Left lung (tissue), 10 donors: ENCODE data around the gene SLC16A6. TPM values are rescaled to one million over a fixed set of nuclear protein-coding genes. Genes with fewer than 3 reads are reported as not detected.
"Not testable (repeated sequence)": the region's sequence is repeated elsewhere in the genome, so short reads cannot be mapped to it uniquely, and the experiment has no call there.

Source experiments
- ATAC-seq: fragments of 200-7000 bp; cut with Tn5 transposase; one replicate; pipeline ENCODE4 v1.9.1; 2020; ENCODE audit warnings: moderate library complexity
- DNase-seq, 4 donors: peaks; one replicate each; pipeline ENCODE4 v3.0.0-alpha.2; 2013 to 2020
- H3K27ac ChIP-seq, 2 donors: fragments of 200-600 bp; sonication (generic) in 1 of 2; one replicate each; pipeline versions ENCODE4 v1.5.0 to v1.8.0; 2020 to 2021
- H3K27me3 ChIP-seq, 2 donors: fragments of 200-600 bp; sonication (generic) in 1 of 2; one replicate each; pipeline versions ENCODE4 v1.5.0 to v1.8.0; 2020 to 2021
- H3K36me3 ChIP-seq, 2 donors: fragments of 200-600 bp; sonication (generic) in 1 of 2; one replicate each; pipeline versions ENCODE4 v1.5.0 to v1.8.0; 2020 to 2021
- H3K4me1 ChIP-seq, 2 donors: fragments of 200-600 bp; one replicate each; pipeline ENCODE4 v1.8.0; 2021
- H3K4me3 ChIP-seq, 2 donors: fragments of 200-600 bp; sonication (generic) in 1 of 2; one replicate each; pipeline versions ENCODE4 v1.5.0 to v1.8.0; 2020 to 2021; ENCODE audit warnings: mild to moderate bottlenecking in 1 of 2
- H3K9me3 ChIP-seq, 2 donors: fragments of 200-600 bp; sonication (generic) in 1 of 2; one replicate each; pipeline versions ENCODE4 v1.5.0 to v1.8.0; 2020 to 2021
- CTCF ChIP-seq, 2 donors: fragments of 200-600 bp; sonication (generic) in 1 of 2; IDR thresholded peaks; one replicate each; pipeline versions ENCODE4 v1.5.0 to v1.8.0; 2021; ENCODE audit warnings: antibody characterized with exemption in 2 of 2
- intact Hi-C, 2 donors: fragments of 100-400 bp; cut with DNase I; formaldehyde crosslinking; loops; one replicate each; pipeline versions ENCODE4 v1.11.2 to v1.14.2; 2022
- polyA plus RNA-seq, 6 donors: library from polyadenylated mRNA; unstranded; fragments of 120-200 nt; gene quantifications; one replicate each; pipeline ENCODE4 v1.2.1, GENCODE V29; 2013; ENCODE audit not compliant: insufficient read length in 6 of 6
- total RNA-seq, 2 donors: library from RNA; stranded (reverse); fragmentation: NEBNext Ultra II Directional; extraction: Animal tissue kit (Norgen Biotek cat#: 25700); gene quantifications; one replicate each; pipeline ENCODE4 v1.2.1, GENCODE V29; 2021
- donor health status: DM: no; HTN: yes; CAD: no.
- donor health status: DM: no; HTN: no; CAD: no.

The SLC16A6 gene
- total and polyA plus RNA-seq, 8 donors: 0.47 to 10.5 (median 0.87) TPM

- intact Hi-C loops: no loop called here
- no peaks in the 10 kb centered on the region for H3K36me3 ChIP-seq
- no peaks in the 10 kb centered on the region for H3K9me3 ChIP-seq
- TF ChIP-seq CTCF (IDR thresholded peaks at IDR 0.05): no peak
- H3K4me1 ChIP-seq: peaks cover 0 to 35% of the 10 kb centered on the region in 2 donors
- no peak overlapping the region for H3K4me3 ChIP-seq
- H3K27ac ChIP-seq: peak overlapping the region in 1 of 2 donors; percentile 88
- H3K27me3 ChIP-seq: no peaks in the 10 kb centered on the region
- DNase-seq (no peak), ATAC-seq (no peak)
These were observed 52.1 kb downstream of the SLC16A6 start for GRCh38 chr17:68238871-68239253.

GRCh38 chr17:68238164-68238870 lies 52.6 kb downstream of the SLC16A6 start:
- no peak for TF ChIP-seq CTCF (IDR thresholded peaks at IDR 0.05)
- Histone ChIP-seq H3K9me3 (no peaks in the 10 kb centered on the region), H3K36me3 (no peaks in the 10 kb centered on the region), H3K4me3 (no peak overlapping the region), H3K27ac (peak overlapping the region; percentile 83 to 88), H3K4me1 (peaks cover 0 to 35% of the 10 kb centered on the region in 2 donors), H3K27me3 (no peaks in the 10 kb centered on the region)
- intact Hi-C loops: no loop called here
- ATAC-seq (no peak), DNase-seq (no peak)

GRCh38 chr17:68237369-68238163 lies 53.4 kb downstream of the SLC16A6 start:
- H3K36me3 ChIP-seq, H3K27me3 ChIP-seq, intact Hi-C loops, H3K9me3 ChIP-seq: not testable (repeated sequence)
- H3K27ac ChIP-seq: peak overlapping the region; percentile 83 to 88
- DNase-seq: peak in 1 of 4 donors; percentile 75
- ATAC-seq: peak; percentile 84
- peaks cover 0 to 35% of the 10 kb centered on the region in 2 donors for H3K4me1 ChIP-seq
- peak overlapping the region in 1 of 2 donors; percentile 9 for H3K4me3 ChIP-seq

- H3K36me3 ChIP-seq, intact Hi-C loops, H3K4me3 ChIP-seq, ATAC-seq, H3K9me3 ChIP-seq, H3K27me3 ChIP-seq, DNase-seq: not testable (repeated sequence)
- peak overlapping the region; percentile 67 to 70 for H3K27ac ChIP-seq
- H3K4me1 ChIP-seq: peaks cover 0 to 35% of the 10 kb centered on the region in 2 donors
These were observed 55.6 kb downstream of the SLC16A6 start for GRCh38 chr17:68235336-68235791.

- H3K9me3 ChIP-seq, intact Hi-C loops, H3K27me3 ChIP-seq, H3K36me3 ChIP-seq, H3K4me3 ChIP-seq: not testable (repeated sequence)
- H3K27ac ChIP-seq: peak overlapping the region; percentile 67 to 70
- peaks cover 0 to 35% of the 10 kb centered on the region in 2 donors for H3K4me1 ChIP-seq
- peak in 1 of 4 donors; percentile 54 for DNase-seq
- ATAC-seq: peak; percentile 52
These were observed 56.1 kb downstream of the SLC16A6 start for GRCh38 chr17:68234726-68235335.

GRCh38 chr17:68232741-68233140 lies 58.2 kb downstream of the SLC16A6 start:
- H3K27ac ChIP-seq, H3K9me3 ChIP-seq, intact Hi-C loops, H3K36me3 ChIP-seq, DNase-seq, H3K27me3 ChIP-seq, H3K4me3 ChIP-seq: not testable (repeated sequence)
- H3K4me1 ChIP-seq: peaks cover 0 to 24% of the 10 kb centered on the region in 2 donors
- peak; percentile 12 for ATAC-seq

- DNase-seq (no peak), ATAC-seq (no peak)
- H3K36me3 ChIP-seq: no peaks in the 10 kb centered on the region
- H3K4me1 ChIP-seq: peaks cover 0 to 13% of the 10 kb centered on the region in 2 donors
- H3K27ac ChIP-seq: no peak overlapping the region
- H3K9me3 ChIP-seq: no peaks in the 10 kb centered on the region
- no peak overlapping the region for H3K4me3 ChIP-seq
- no peak for TF ChIP-seq CTCF (IDR thresholded peaks at IDR 0.05)
- H3K27me3 ChIP-seq: no peaks in the 10 kb centered on the region
- intact Hi-C loops: no loop called here
These were observed 59.4 kb downstream of the SLC16A6 start for GRCh38 chr17:68231541-68231940.

GRCh38 chr17:68231131-68231530 lies 59.8 kb downstream of the SLC16A6 start:
- DNase-seq, intact Hi-C loops, H3K27me3 ChIP-seq, ATAC-seq, H3K36me3 ChIP-seq, H3K9me3 ChIP-seq, H3K27ac ChIP-seq, H3K4me3 ChIP-seq: not testable (repeated sequence)
- peaks cover 0 to 12% of the 10 kb centered on the region in 2 donors for H3K4me1 ChIP-seq
